Cardiac muscle cell (in vitro differentiated cells and primary cell): Measurements from ENCODE around the gene COL23A1. TPM values are rescaled to one million over a fixed set of nuclear protein-coding genes. Genes with fewer than 3 reads are reported as not detected.
A peak's percentile ranks its signal among the peaks of the same experiment; 100 is the strongest.

Source experiments
- DNase-seq, 2 donors: peaks; one replicate each; pipeline versions ENCODE4 v3.0.0 to v3.0.0-alpha.2; 2010 to 2017; ENCODE audit warnings: low read depth in 1 of 2, low spot score in 1 of 2
- H3K27ac ChIP-seq: fragments of 200-600 bp; sonication (generic); 2 replicates; pipeline ENCODE4 v1.5.1; 2016
- H3K27me3 ChIP-seq: fragments of 200-600 bp; sonication (generic); 2 replicates; pipeline ENCODE4 v1.6.0; 2016; ENCODE audit warnings: control low read depth
- H3K36me3 ChIP-seq: fragments of 200-600 bp; sonication (generic); 2 replicates; pipeline ENCODE4 v1.5.1; 2016; ENCODE audit warnings: control low read depth
- H3K4me1 ChIP-seq: fragments of 200-600 bp; sonication (generic); 2 replicates; pipeline ENCODE4 v1.8.1; 2017; ENCODE audit warnings: low read depth, mild to moderate bottlenecking, mixed run types
- H3K4me3 ChIP-seq: fragments of 200-600 bp; sonication (generic); 2 replicates; pipeline ENCODE4 v1.5.1; 2016; ENCODE audit warnings: mild to moderate bottlenecking
- H3K9me3 ChIP-seq: fragments of 200-600 bp; sonication (generic); 2 replicates; pipeline ENCODE4 v1.5.1; 2017; ENCODE audit warnings: low read depth, mild to moderate bottlenecking, control low read depth
- CTCF ChIP-seq: IDR thresholded peaks from 2 replicates; pipeline ENCODE4 v1.5.1; 2012; ENCODE audit warnings: low read depth, mild to moderate bottlenecking, low read length
- polyA plus RNA-seq: library from polyadenylated mRNA; unstranded; fragments of >200 nt; fragmentation: Nextera tagmentation; extraction: Ambion mirVana; gene quantifications from 2 replicates; pipeline ENCODE4 v1.2.1, GENCODE V29; 2016
- total RNA-seq: library from RNA; depleted of rRNA; stranded (reverse); fragments of >200 nt; gene quantifications from 2 replicates; pipeline ENCODE4 v1.2.3, GENCODE V29; 2016

Gene COL23A1
- total and polyA plus RNA-seq, 2 experiments from 2014 or later: 28.9 to 43.0 TPM

- DNase-seq: peak; percentile 89 to 92
- H3K4me1 ChIP-seq: peaks cover 7% of the 10 kb centered on the region
- no peaks in the 10 kb centered on the region for H3K9me3 ChIP-seq
- no peaks in the 10 kb centered on the region for H3K36me3 ChIP-seq
- peak; percentile 97 for TF ChIP-seq CTCF
- H3K4me3 ChIP-seq: no peak overlapping the region
- H3K27ac ChIP-seq: no peak overlapping the region
- H3K27me3 ChIP-seq: no peaks in the 10 kb centered on the region
Observed at GRCh38 chr5:178279723-178280438, 310.3 kb downstream of the COL23A1 start.

DNA sequence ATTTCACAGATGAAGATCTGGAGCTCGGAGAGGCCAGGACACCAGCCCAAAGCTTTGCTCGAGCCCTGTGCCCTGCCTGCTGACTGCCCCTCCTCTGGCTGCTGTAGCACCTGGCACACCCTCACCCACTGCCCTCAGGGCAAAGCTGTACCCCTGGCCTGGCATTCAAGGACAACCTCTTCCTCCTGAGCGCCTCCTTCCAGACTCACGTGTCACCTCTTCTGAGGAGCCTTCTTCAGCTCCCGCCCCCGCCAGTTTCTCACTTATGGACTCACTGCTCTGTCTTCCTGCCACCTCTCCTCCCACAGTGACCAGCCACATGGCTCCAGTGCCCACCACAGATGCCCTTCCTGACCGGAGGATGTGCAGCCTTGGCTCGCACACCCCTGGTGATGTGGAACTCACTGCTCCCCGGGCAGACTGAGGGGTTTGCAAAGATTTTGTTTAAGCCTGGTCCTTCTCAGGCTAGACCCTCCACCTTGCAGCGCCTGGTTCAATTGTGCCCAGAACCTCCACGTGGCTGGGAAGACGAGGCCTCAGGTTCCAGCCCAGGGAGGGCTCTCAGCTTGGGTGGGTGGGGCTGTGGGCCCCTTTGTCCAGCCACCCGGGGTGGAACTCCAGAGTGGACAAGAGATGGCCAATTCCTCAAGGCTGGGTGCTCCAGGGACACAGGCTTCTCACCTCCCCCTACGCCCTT, 311.0 kb downstream of the COL23A1 start:
- DNase-seq: no peak
- Histone ChIP-seq H3K27ac (no peak overlapping the region), H3K9me3 (no peaks in the 10 kb centered on the region), H3K36me3 (no peaks in the 10 kb centered on the region), H3K27me3 (no peaks in the 10 kb centered on the region), H3K4me1 (peaks cover under 1% of the 10 kb centered on the region), H3K4me3 (no peak overlapping the region)
- TF ChIP-seq CTCF: no peak

- Histone ChIP-seq H3K4me1 (no peaks in the 10 kb centered on the region), H3K4me3 (no peak overlapping the region), H3K27ac (no peak overlapping the region), H3K27me3 (no peaks in the 10 kb centered on the region), H3K9me3 (no peaks in the 10 kb centered on the region), H3K36me3 (no peaks in the 10 kb centered on the region)
- TF ChIP-seq CTCF: no peak
- no peak for DNase-seq
Observed at GRCh38 chr5:178278358-178279023, 311.7 kb downstream of the COL23A1 start.

DNA sequence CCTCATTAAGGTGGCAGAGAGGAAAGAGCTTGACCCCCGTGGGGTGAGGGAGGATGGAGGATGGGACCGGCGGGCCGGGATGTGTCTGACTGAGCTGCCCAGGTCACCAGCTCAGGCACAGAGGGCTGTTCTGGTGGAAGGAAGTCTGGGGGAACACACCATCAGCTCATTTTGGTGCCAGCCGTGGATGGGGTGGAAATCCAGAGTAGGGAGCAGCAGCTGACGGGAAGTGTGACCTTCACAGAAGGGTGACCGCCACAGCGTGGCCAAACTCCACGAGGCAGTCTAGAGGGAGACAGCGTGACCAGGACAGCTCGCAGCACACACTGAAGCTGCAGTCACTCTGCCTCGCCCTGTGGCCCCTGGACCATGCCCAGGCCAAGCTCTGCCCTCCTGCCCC, 312.3 kb downstream of the COL23A1 start:
- TF ChIP-seq CTCF: no peak
- Histone ChIP-seq H3K4me3 (no peak overlapping the region), H3K9me3 (no peaks in the 10 kb centered on the region), H3K4me1 (no peaks in the 10 kb centered on the region), H3K27me3 (no peaks in the 10 kb centered on the region), H3K36me3 (no peaks in the 10 kb centered on the region), H3K27ac (no peak overlapping the region)
- no peak for DNase-seq

GRCh38 chr5:178277346-178277745, 312.8 kb downstream of the COL23A1 start:
- Histone ChIP-seq H3K36me3 (no peaks in the 10 kb centered on the region), H3K27me3 (no peaks in the 10 kb centered on the region), H3K27ac (no peak overlapping the region), H3K4me1 (no peaks in the 10 kb centered on the region), H3K9me3 (no peaks in the 10 kb centered on the region), H3K4me3 (no peak overlapping the region)
- TF ChIP-seq CTCF: no peak
- DNase-seq: no peak
